Cardiac muscle cell (in vitro differentiated cells and primary cell): ENCODE results near the gene GID8. TPM values are rescaled to one million over a fixed set of nuclear protein-coding genes. Genes with fewer than 3 reads are reported as not detected.

Experiments
- DNase-seq, 2 donors: peaks; one replicate each; pipeline versions ENCODE4 v3.0.0 to v3.0.0-alpha.2; 2010 to 2017; ENCODE audit warnings: low read depth in 1 of 2, low spot score in 1 of 2
- H3K27ac ChIP-seq: fragments of 200-600 bp; sonication (generic); 2 replicates; pipeline ENCODE4 v1.5.1; 2016
- H3K27me3 ChIP-seq: fragments of 200-600 bp; sonication (generic); 2 replicates; pipeline ENCODE4 v1.6.0; 2016; ENCODE audit warnings: control low read depth
- H3K36me3 ChIP-seq: fragments of 200-600 bp; sonication (generic); 2 replicates; pipeline ENCODE4 v1.5.1; 2016; ENCODE audit warnings: control low read depth
- H3K4me1 ChIP-seq: fragments of 200-600 bp; sonication (generic); 2 replicates; pipeline ENCODE4 v1.8.1; 2017; ENCODE audit warnings: low read depth, mild to moderate bottlenecking, mixed run types
- H3K4me3 ChIP-seq: fragments of 200-600 bp; sonication (generic); 2 replicates; pipeline ENCODE4 v1.5.1; 2016; ENCODE audit warnings: mild to moderate bottlenecking
- H3K9me3 ChIP-seq: fragments of 200-600 bp; sonication (generic); 2 replicates; pipeline ENCODE4 v1.5.1; 2017; ENCODE audit warnings: low read depth, mild to moderate bottlenecking, control low read depth
- CTCF ChIP-seq: IDR thresholded peaks from 2 replicates; pipeline ENCODE4 v1.5.1; 2012; ENCODE audit warnings: low read depth, mild to moderate bottlenecking, low read length
- polyA plus RNA-seq: library from polyadenylated mRNA; unstranded; fragments of >200 nt; fragmentation: Nextera tagmentation; extraction: Ambion mirVana; gene quantifications from 2 replicates; pipeline ENCODE4 v1.2.1, GENCODE V29; 2016
- total RNA-seq: library from RNA; depleted of rRNA; stranded (reverse); fragments of >200 nt; gene quantifications from 2 replicates; pipeline ENCODE4 v1.2.3, GENCODE V29; 2016

GID8 gene
- total and polyA plus RNA-seq, 2 experiments from 2014 or later, result 24.5 to 49.5 TPM

- no peak overlapping the region for H3K4me3 ChIP-seq
- no peaks in the 10 kb centered on the region for H3K4me1 ChIP-seq
- TF ChIP-seq CTCF, result no peak
- H3K36me3 ChIP-seq, result no peaks in the 10 kb centered on the region
- H3K9me3 ChIP-seq, result no peaks in the 10 kb centered on the region
- H3K27me3 ChIP-seq, result peaks cover 70% of the 10 kb centered on the region
- H3K27ac ChIP-seq, result no peak overlapping the region
- DNase-seq, result no peak
Observed at GRCh38 chr20:62997417-62998035, 59.6 kb downstream of the GID8 start.

Other genes with a start within 250 kb of the GID8 start
- 0.03 and 0.07 TPM in 2 replicates for gene NTSR1, start 229.3 kb upstream of the GID8 start, total RNA-seq
- gene NTSR1, start 229.3 kb upstream of the GID8 start, polyA plus RNA-seq, result 0.34 TPM in 1 of 2 replicates, not detected in the other
- 21.5 and 22.4 TPM in 2 replicates for gene MRGBP, start 141.7 kb upstream of the GID8 start, total RNA-seq
- 22.8 and 25.9 TPM in 2 replicates for gene MRGBP, start 141.7 kb upstream of the GID8 start, polyA plus RNA-seq
- gene OGFR, start 133.3 kb upstream of the GID8 start, total RNA-seq, result 64.4 and 83.1 TPM in 2 replicates
- gene OGFR, start 133.3 kb upstream of the GID8 start, polyA plus RNA-seq, result 49.9 and 54.9 TPM in 2 replicates
- 7.9 and 10.3 TPM in 2 replicates for gene COL9A3, start 121.1 kb upstream of the GID8 start, total RNA-seq
- 6.4 and 12.3 TPM in 2 replicates for gene COL9A3, start 121.1 kb upstream of the GID8 start, polyA plus RNA-seq
- gene TCFL5, start 76.3 kb upstream of the GID8 start, total RNA-seq, result 5.4 and 6.6 TPM in 2 replicates
- 8.1 and 8.4 TPM in 2 replicates for gene TCFL5, start 76.3 kb upstream of the GID8 start, polyA plus RNA-seq
- gene DIDO1, start 11.6 kb upstream of the GID8 start, total RNA-seq, result 39.4 and 69.2 TPM in 2 replicates
- gene DIDO1, start 11.6 kb upstream of the GID8 start, polyA plus RNA-seq, result 28.3 and 42.5 TPM in 2 replicates
- 2.5 and 3.2 TPM in 2 replicates for gene SLC17A9, start 14.6 kb downstream of the GID8 start, total RNA-seq
- gene SLC17A9, start 14.6 kb downstream of the GID8 start, polyA plus RNA-seq, result 1.8 and 4.1 TPM in 2 replicates
- not detected in 2 replicates for gene BHLHE23, start 68.8 kb downstream of the GID8 start, total RNA-seq
- not detected in 2 replicates for gene BHLHE23, start 68.8 kb downstream of the GID8 start, polyA plus RNA-seq